ENCODE data around the gene ATG7.

DNA sequence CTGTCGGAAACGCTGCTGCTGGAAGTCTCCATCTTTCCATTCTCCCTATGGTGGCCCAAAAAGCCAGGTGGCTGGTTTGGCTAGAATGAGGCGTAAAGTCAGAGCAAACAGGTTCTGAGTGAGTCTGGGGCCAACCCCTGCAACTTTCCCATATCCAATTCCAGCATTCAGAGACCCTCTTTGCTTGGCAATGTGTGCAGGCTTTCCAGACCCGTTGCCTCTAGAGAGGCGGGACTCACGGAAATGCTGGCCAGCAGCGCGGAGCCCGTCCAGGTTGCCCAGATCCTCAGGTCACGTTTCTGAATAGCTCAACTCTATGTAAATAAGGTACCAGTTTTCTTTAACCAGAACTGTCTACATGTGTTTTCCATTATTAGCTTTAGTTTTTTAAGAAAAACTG lies 303.5 kb downstream of the ATG7 start:
- no peak for TF ChIP-seq POLR2A (IDR thresholded peaks at IDR 0.05)
- TF ChIP-seq, protein P1, sequence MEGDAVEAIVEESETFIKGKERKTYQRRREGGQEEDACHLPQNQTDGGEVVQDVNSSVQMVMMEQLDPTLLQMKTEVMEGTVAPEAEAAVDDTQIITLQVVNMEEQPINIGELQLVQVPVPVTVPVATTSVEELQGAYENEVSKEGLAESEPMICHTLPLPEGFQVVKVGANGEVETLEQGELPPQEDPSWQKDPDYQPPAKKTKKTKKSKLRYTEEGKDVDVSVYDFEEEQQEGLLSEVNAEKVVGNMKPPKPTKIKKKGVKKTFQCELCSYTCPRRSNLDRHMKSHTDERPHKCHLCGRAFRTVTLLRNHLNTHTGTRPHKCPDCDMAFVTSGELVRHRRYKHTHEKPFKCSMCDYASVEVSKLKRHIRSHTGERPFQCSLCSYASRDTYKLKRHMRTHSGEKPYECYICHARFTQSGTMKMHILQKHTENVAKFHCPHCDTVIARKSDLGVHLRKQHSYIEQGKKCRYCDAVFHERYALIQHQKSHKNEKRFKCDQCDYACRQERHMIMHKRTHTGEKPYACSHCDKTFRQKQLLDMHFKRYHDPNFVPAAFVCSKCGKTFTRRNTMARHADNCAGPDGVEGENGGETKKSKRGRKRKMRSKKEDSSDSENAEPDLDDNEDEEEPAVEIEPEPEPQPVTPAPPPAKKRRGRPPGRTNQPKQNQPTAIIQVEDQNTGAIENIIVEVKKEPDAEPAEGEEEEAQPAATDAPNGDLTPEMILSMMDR (IDR thresholded peaks at IDR 0.05), result no peak
- no peak for TF ChIP-seq EP300 (IDR thresholded peaks at IDR 0.05)
